IMR-90 (cell line): ENCODE measurements around the gene MRPL28. TPM values are rescaled to one million over a fixed set of nuclear protein-coding genes. Genes with fewer than 3 reads are reported as not detected.

Experiments used
- BHLHE40 ChIP-seq: fragments of 150-350 bp; IDR thresholded peaks from 2 replicates; pipeline ENCODE4 v1.6.1; 2016; ENCODE audit warnings: mild to moderate bottlenecking, low read depth, low read length
- CHD1 ChIP-seq: IDR thresholded peaks from 2 replicates; pipeline ENCODE4 v1.6.1; 2012; ENCODE audit warnings: low read depth, low read length, improper control_type of control experiment
- RFX5 ChIP-seq: IDR thresholded peaks from 2 replicates; pipeline ENCODE4 v1.8.0; 2012; ENCODE audit warnings: low read depth, mild to moderate bottlenecking, low read length, moderate library complexity
- polyA plus RNA-seq, 3 experiments: library from polyadenylated mRNA; depleted of rRNA; stranded (reverse); fragments of >200 nt; gene quantifications; 2 replicates each; pipeline ENCODE4 v1.2.3, GENCODE V29; 2012; ENCODE audit warnings: low replicate concordance in 1 of 3
- total RNA-seq: library from RNA; depleted of rRNA; stranded (reverse); fragments of >200 nt; gene quantifications from 2 replicates; pipeline ENCODE4 v1.2.3, GENCODE V29; 2012

Gene MRPL28
- total and polyA plus RNA-seq, 2 of the 4 experiments (the other 2 are of a cell fraction) = 104 to 181 TPM

DNA sequence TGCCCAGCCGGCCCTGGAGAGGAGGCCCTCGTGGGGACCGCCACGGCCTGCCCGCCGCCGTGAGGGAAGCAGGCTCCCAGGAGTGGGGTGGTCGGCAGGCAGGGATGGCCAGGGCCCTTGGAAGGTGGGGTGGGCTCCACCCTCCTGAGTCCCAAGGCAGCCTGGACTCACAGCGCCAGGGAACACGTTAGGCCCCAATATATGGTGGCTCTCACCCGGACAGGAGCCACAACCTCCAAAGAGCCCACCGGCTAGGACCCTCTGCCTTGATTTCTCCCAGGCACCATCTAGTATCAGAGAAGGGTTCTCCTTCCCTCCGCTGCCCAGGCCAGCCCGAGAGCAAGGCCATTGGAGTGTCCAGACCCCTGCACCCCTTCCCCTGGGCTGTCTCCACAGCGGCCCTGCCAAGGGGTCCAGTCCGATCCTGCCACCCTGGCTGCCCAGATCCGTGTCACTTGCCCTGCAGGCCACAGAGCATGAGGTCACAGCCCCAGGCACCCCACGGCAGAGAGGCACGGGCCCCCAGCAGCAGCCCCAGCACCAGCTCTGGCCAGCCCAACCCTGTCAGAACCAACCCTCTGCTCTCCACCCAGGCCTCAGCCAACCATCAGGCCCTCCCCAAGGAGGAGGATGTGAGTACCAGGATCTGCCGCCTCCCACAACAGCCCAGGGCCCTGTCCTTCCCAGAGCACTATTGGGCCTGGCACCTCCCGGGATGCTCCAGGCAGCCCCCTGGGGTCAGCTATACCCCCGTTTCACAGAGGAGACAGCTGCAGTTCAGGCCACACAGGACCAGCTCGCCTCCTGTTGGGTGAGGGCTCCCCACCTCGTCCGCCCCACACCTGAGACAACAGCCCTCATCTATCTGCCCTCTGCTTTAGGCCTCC, 16.7 kb downstream of the MRPL28 start (continued):
- TF ChIP-seq RFX5 (no peak), CHD1 (no peak), BHLHE40 (no peak)
